ENCODE measurements around the gene SLC12A3.
"Not testable (repeated sequence)": the region's sequence is repeated elsewhere in the genome, so short reads cannot be mapped to it uniquely, and the experiment has no call there.

The SLC12A3 gene

GRCh38 chr16:56872863-56873391, 7.9 kb downstream of the SLC12A3 start:
- peak overlapping the region; percentile 98 for H3K27ac Mint-ChIP-seq
- peaks cover 62% of the 10 kb centered on the region for H3K4me1 Mint-ChIP-seq
- H3K9me3 Mint-ChIP-seq, result no peaks in the 10 kb centered on the region
- no peak for ATAC-seq
- H3K4me3 Mint-ChIP-seq, result no peak overlapping the region
- peaks cover 6% of the 10 kb centered on the region for H3K36me3 Mint-ChIP-seq
- H3K27me3 Mint-ChIP-seq, result no peaks in the 10 kb centered on the region

DNA sequence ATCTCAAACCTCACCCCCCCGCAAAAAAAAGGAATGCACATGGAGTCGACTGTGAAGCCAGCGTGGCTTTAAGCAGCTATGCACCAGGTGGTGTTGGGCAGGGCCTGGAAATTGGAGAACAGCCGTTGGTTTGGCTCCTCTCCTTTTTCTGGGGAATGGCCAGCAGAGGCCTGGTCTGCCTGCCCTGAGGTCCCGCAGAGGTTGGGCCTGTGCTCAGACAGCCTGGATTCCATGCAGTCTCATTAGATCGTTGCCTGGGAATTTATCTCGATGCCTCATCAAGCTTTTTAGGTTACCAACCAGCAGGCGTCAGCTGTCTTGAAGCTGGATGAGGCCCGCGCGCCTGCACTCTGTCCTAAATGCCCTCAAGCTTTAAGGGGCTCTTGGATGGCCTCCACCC, 9.8 kb downstream of the SLC12A3 start:
- Mint-ChIP-seq H3K27ac (peak overlapping the region; percentile 54), H3K4me3 (no peak overlapping the region), H3K36me3 (peaks cover 6% of the 10 kb centered on the region), H3K27me3 (no peaks in the 10 kb centered on the region), H3K9me3 (no peaks in the 10 kb centered on the region), H3K4me1 (peaks cover 55% of the 10 kb centered on the region)
- no peak for ATAC-seq

DNA sequence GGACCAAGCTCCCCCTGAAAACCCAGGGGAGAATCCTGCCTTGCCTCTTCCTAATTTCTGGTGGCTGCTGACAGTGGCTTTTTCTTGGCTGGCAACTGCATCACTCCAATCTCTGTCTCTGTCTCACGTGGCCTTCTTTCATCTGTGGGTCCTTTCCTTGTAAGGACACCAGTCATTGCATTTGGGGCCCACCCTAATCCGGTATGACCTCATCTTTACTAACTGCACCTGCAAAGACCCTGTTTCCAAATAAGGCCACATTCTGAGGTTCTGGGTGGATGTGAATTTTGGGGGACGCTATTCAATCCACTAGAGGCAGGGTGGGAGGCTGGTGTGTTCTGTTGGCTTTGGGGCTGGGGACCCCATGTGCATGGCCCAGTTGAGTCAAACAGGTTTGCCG, 11.0 kb downstream of the SLC12A3 start:
- no peak for ATAC-seq
- peaks cover 42% of the 10 kb centered on the region for H3K4me1 Mint-ChIP-seq
- H3K9me3 Mint-ChIP-seq, result no peaks in the 10 kb centered on the region
- peak overlapping the region; percentile 57 for H3K27ac Mint-ChIP-seq
- no peak overlapping the region for H3K4me3 Mint-ChIP-seq
- peaks cover 6% of the 10 kb centered on the region for H3K36me3 Mint-ChIP-seq
- H3K27me3 Mint-ChIP-seq, result no peaks in the 10 kb centered on the region

DNA sequence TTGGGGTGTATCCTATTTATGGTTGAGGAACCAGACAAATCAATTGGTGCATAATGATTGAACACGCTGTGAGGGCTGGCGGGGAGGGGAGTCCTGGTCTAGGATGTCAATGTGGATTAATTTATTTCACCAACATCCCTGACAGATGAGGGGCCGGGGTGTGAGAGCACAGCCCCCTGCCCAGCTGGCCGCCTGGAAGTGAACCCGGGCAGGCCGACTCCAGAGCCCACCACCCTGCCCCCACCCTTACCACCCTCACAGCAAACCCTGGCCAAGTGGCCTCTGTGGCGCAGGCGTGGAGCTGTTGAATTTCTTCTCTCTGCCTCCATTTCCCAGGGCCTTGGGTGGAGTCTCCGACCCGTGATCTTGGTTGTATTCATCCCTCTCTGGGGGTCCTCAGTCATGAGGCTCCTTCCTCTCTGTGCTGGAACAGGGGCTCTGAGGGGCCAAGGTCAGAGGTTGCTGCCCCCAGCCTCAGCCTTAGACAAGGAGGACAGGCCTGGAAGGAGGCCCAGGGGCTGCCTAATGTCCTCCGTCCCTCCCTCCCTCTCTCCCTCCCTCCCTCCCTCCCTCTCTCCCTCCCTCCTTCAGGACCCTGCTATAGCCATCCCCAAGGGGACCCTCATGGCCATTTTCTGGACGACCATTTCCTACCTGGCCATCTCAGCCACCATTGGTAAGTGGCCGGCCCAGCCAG, 12.6 kb downstream of the SLC12A3 start:
- no peak for ATAC-seq
- peaks cover 6% of the 10 kb centered on the region for H3K36me3 Mint-ChIP-seq
- no peak overlapping the region for H3K27ac Mint-ChIP-seq
- H3K9me3 Mint-ChIP-seq, result no peaks in the 10 kb centered on the region
- peaks cover 26% of the 10 kb centered on the region for H3K4me1 Mint-ChIP-seq
- no peak overlapping the region for H3K4me3 Mint-ChIP-seq
- H3K27me3 Mint-ChIP-seq, result no peaks in the 10 kb centered on the region

GRCh38 chr16:56878282-56878854, 13.4 kb downstream of the SLC12A3 start:
- no peak for ATAC-seq
- H3K9me3 Mint-ChIP-seq, result no peaks in the 10 kb centered on the region
- no peak overlapping the region for H3K4me3 Mint-ChIP-seq
- peak overlapping the region; percentile 48 for H3K27ac Mint-ChIP-seq
- H3K36me3 Mint-ChIP-seq, result peaks cover 6% of the 10 kb centered on the region
- H3K4me1 Mint-ChIP-seq, result peaks cover 19% of the 10 kb centered on the region
- H3K27me3 Mint-ChIP-seq, result no peaks in the 10 kb centered on the region

DNA sequence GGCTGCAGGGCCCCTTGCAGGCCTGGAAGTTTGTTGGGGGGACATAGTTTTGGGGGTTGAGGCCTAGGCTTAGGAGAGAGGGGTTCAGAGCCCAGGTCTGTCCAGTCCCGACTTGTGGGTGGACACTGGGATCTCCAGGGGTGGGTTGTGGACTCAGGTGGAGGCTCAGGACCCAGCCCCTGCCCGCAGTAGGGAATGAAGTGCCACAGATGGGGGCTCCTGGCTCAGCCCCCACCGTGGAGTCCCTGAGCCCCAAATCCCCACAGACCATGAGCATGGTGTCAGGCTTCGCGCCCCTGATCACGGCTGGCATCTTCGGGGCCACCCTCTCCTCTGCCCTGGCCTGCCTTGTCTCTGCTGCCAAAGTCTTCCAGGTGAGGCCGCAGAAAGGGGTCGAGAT, 14.3 kb downstream of the SLC12A3 start:
- Mint-ChIP-seq H3K36me3 (peaks cover 1% of the 10 kb centered on the region), H3K4me1 (peaks cover 12% of the 10 kb centered on the region), H3K9me3 (no peaks in the 10 kb centered on the region), H3K27me3 (no peaks in the 10 kb centered on the region), H3K4me3 (no peak overlapping the region), H3K27ac (peak overlapping the region; percentile 48)
- no peak for ATAC-seq

- Mint-ChIP-seq H3K27ac (peak overlapping the region; percentile 48), H3K9me3 (no peaks in the 10 kb centered on the region), H3K4me1 (peaks cover 3% of the 10 kb centered on the region), H3K27me3 (no peaks in the 10 kb centered on the region), H3K4me3 (no peak overlapping the region), H3K36me3 (no peaks in the 10 kb centered on the region)
- ATAC-seq, result no peak
Observed at GRCh38 chr16:56880176-56880575, 15.2 kb downstream of the SLC12A3 start.

DNA sequence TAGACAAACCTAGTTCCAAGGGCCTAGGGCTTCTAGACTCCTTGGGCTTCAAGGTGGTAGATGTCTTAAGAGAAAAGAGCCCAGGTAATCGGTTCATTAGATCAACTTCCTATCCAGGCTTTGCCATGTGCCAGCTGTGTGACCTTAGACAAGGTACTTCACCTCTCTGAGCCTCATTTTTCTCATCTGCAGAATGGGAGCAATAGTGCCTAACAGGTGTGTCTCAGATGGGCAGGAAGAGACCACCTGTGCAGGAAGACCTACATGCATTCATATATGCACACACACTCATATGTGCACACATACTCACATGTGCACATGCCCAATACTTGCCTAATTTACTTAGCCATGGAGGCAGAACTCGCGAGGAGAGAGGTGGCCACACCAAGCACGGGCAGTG, 15.7 kb downstream of the SLC12A3 start:
- Mint-ChIP-seq H3K36me3 (no peaks in the 10 kb centered on the region), H3K9me3 (no peaks in the 10 kb centered on the region), H3K27ac (no peak overlapping the region), H3K4me3 (no peak overlapping the region), H3K27me3 (no peaks in the 10 kb centered on the region), H3K4me1 (peaks cover under 1% of the 10 kb centered on the region)
- ATAC-seq, result no peak

DNA sequence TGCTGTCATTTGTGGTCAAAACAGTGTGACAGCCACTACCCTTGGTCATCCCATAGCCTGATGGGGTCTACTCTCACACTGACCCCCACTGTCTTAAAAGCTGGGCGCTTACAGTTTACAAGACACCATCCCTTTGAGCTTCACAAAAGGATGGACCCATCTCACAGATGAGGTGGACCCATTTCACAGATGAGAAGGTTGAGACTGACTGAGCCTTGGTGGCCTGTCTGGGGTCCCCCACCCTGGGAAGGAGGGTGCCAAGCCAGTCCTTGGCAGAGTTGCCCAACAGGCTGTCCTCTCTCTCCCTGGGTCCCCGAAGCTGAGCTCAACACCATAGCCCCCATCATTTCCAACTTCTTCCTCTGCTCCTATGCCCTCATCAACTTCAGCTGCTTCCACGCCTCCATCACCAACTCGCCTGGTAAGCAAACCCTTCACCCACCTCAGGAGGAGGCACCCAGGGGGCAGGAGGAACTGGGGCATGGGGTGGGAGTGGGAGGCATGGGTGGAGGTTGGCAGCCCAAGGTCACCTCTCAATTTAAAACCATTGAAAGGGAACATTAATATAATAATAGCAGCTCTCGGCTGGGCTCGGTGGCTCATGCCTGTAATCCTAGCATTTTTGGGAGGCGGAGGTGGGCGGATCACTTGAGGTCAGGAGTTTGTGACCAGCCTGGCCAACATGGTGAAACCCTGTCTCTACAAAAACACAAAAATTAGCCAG, 17.2 kb downstream of the SLC12A3 start:
- no peak for ATAC-seq
- H3K4me3 Mint-ChIP-seq, result no peak overlapping the region
- H3K27ac Mint-ChIP-seq, result no peak overlapping the region
- no peaks in the 10 kb centered on the region for H3K36me3 Mint-ChIP-seq
- H3K4me1 Mint-ChIP-seq, result peaks cover 7% of the 10 kb centered on the region
- H3K9me3 Mint-ChIP-seq, result no peaks in the 10 kb centered on the region
- H3K27me3 Mint-ChIP-seq, result no peaks in the 10 kb centered on the region

- H3K36me3 Mint-ChIP-seq, result no peaks in the 10 kb centered on the region
Observed at GRCh38 chr16:56883586-56883985, 18.6 kb downstream of the SLC12A3 start.

GRCh38 chr16:56884026-56884582, 19.1 kb downstream of the SLC12A3 start:
- Mint-ChIP-seq H3K9me3 (no peaks in the 10 kb centered on the region), H3K27me3 (no peaks in the 10 kb centered on the region), H3K4me3 (no peak overlapping the region), H3K36me3 (no peaks in the 10 kb centered on the region), H3K27ac (peak overlapping the region; percentile 42), H3K4me1 (peaks cover 22% of the 10 kb centered on the region)
- no peak for ATAC-seq

More at GRCh38 chr16:56883586-56883985, 18.6 kb downstream of the SLC12A3 start:
- no peaks in the 10 kb centered on the region for H3K9me3 Mint-ChIP-seq
- no peak for ATAC-seq
- H3K4me3 Mint-ChIP-seq, result no peak overlapping the region
- H3K27me3 Mint-ChIP-seq, result no peaks in the 10 kb centered on the region
- peaks cover 17% of the 10 kb centered on the region for H3K4me1 Mint-ChIP-seq
- no peak overlapping the region for H3K27ac Mint-ChIP-seq

- H3K9me3 Mint-ChIP-seq, H3K36me3 Mint-ChIP-seq, ATAC-seq, H3K4me3 Mint-ChIP-seq, H3K27me3 Mint-ChIP-seq: not testable (repeated sequence)
- peak overlapping the region; percentile 42 for H3K27ac Mint-ChIP-seq
- peaks cover 31% of the 10 kb centered on the region for H3K4me1 Mint-ChIP-seq
Observed at GRCh38 chr16:56884929-56885328, 19.9 kb downstream of the SLC12A3 start.

GRCh38 chr16:56885446-56886162, 20.6 kb downstream of the SLC12A3 start:
- H3K9me3 Mint-ChIP-seq, result no peaks in the 10 kb centered on the region
- H3K27me3 Mint-ChIP-seq, result no peaks in the 10 kb centered on the region
- H3K4me3 Mint-ChIP-seq, result no peak overlapping the region
- ATAC-seq, result no peak
- peak overlapping the region; percentile 64 for H3K27ac Mint-ChIP-seq
- H3K36me3 Mint-ChIP-seq, result peaks cover 2% of the 10 kb centered on the region
- H3K4me1 Mint-ChIP-seq, result peaks cover 31% of the 10 kb centered on the region

DNA sequence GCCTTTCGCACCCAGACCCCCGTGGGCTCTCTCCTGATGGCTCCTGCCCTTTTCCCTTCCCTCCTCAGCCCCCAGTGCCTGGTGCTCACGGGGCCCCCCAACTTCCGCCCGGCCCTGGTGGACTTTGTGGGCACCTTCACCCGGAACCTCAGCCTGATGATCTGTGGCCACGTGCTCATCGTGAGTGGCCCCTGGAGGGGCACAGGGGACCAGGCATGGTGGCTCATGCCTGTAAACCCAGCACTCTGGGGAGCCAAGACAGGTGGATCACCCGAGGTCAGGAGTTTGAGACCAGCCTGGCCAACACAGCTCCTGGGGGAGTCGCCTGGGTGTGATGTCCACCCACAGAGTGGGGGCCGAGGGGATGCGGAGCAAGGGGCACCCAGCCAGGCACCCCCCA, 21.3 kb downstream of the SLC12A3 start:
- Mint-ChIP-seq H3K36me3 (peaks cover 6% of the 10 kb centered on the region), H3K9me3 (no peaks in the 10 kb centered on the region), H3K4me1 (peaks cover 36% of the 10 kb centered on the region), H3K4me3 (no peak overlapping the region), H3K27me3 (no peaks in the 10 kb centered on the region), H3K27ac (peak overlapping the region; percentile 64)
- no peak for ATAC-seq

DNA sequence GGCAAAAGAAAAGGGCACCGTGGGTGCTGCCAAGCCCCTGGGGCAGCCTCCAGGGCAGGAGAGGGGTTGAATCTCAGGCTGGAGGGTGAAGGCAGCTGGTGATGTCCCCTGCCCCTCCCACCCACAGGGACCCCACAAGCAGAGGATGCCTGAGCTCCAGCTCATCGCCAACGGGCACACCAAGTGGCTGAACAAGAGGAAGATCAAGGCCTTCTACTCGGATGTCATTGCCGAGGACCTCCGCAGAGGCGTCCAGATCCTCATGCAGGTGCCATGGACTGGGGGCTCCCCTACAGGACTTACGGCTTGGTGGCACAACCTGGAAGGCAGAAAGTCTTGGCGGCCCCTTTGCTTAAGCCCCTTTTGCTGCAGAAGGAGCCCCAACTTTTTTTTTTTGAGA, 21.8 kb downstream of the SLC12A3 start:
- no peaks in the 10 kb centered on the region for H3K27me3 Mint-ChIP-seq

More for the DNA sequence above, 21.8 kb downstream of the SLC12A3 start:
- Mint-ChIP-seq H3K4me1 (peaks cover 41% of the 10 kb centered on the region), H3K9me3 (no peaks in the 10 kb centered on the region), H3K4me3 (no peak overlapping the region), H3K36me3 (peaks cover 6% of the 10 kb centered on the region), H3K27ac (no peak overlapping the region)
- no peak for ATAC-seq

Data from stimulated activated memory B cell treated with anti-CD40 and anti-IgM and Interleukin-4, amounts not matched to agents 10 μg/mL and 1 μg/mL and 100 μg/mL, for 72 hours (primary cell).